ENCODE data around the gene CHID1. TPM values are rescaled to one million over a fixed set of nuclear protein-coding genes. Genes with fewer than 3 reads are reported as not detected.

The CHID1 gene
- total RNA-seq, 1 donor = 42.3 TPM

DNA sequence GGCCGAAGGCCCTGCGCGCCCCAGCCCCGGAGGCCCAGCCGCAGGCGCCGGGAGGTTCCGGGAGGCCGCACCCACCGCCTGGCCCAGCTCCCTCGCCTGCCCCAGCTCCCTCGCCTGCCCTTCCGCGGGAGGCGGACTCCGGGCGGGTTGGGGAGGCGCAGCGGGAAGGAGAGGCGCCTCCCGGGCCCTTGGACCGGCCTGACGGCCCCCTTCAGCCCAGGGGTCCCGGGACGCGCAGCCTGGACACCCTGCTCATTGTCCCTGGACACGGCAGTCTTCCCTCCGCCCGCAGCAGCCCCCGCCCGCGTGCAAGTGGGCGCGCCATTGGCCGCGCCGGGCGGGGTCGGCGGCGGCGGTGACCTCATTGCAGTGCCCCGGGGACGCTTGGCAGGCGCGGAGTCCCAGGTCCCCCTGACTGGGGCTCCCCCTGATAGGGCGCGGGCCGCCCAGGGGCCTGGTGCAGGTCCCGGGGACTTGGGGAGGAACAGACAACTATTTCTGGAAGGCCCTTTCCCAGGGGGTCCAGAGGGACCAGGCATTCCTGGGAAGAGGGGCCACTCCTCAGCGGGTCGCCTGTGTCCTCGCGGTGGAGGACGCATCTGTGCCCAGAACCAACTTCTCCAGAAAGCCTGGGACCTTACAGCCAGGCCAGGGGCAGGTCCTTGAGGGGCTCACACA, 77.4 kb downstream of the CHID1 start:
- no peak for DNase-seq (ENCODE audit: low read depth)
- H3K4me3 ChIP-seq (ENCODE audit: low read depth, low read length) = peak overlapping the region; percentile 72
- TF ChIP-seq, protein P1, sequence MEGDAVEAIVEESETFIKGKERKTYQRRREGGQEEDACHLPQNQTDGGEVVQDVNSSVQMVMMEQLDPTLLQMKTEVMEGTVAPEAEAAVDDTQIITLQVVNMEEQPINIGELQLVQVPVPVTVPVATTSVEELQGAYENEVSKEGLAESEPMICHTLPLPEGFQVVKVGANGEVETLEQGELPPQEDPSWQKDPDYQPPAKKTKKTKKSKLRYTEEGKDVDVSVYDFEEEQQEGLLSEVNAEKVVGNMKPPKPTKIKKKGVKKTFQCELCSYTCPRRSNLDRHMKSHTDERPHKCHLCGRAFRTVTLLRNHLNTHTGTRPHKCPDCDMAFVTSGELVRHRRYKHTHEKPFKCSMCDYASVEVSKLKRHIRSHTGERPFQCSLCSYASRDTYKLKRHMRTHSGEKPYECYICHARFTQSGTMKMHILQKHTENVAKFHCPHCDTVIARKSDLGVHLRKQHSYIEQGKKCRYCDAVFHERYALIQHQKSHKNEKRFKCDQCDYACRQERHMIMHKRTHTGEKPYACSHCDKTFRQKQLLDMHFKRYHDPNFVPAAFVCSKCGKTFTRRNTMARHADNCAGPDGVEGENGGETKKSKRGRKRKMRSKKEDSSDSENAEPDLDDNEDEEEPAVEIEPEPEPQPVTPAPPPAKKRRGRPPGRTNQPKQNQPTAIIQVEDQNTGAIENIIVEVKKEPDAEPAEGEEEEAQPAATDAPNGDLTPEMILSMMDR (IDR thresholded peaks at IDR 0.05; ENCODE audit: insufficient read depth, low read depth, low read length) = no peak

DNA sequence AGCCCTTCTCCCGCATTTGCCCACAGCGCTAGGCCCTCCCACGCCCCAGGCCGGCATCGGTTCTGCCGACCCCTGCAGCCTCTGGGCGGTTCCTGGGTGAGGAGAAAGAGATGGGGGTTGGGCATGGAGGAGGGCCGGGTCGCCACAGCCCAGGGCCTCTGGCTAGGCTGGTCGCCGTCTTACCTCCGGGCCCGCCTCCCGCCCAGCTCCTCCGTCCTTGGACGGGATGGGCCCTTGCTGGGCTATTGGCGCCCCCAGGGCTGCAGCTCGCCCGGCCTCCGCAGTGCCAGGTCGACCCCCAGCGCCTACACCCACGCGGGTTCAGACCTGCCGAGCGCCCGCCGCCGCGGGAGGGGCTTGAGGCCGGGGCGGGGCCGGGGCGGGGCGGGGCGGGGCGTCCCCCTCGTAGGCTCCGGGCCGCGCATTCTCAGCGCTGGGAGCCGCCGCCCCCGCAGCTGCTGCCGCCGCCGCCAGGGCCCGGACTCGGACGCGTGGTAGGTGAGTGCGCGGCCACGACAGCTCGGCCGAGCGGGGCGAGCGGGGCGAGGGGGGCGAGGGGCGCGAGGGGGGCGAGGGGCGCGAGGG, 78.0 kb downstream of the CHID1 start, which contains the start of gene CD151:
CD151 (plus strand) TSS at position 424 of the 585 bp plus-strand sequence. CDS start 3,118 bp downstream, outside the sequence.
- peak within 1 kb of the TSS; percentile 72 for H3K4me3 ChIP-seq (ENCODE audit: low read depth, low read length)
- TF ChIP-seq, protein P1 (IDR thresholded peaks at IDR 0.05; ENCODE audit: insufficient read depth, low read depth, low read length) = no peak
- DNase-seq (ENCODE audit: low read depth) = peak; percentile 53

DNA sequence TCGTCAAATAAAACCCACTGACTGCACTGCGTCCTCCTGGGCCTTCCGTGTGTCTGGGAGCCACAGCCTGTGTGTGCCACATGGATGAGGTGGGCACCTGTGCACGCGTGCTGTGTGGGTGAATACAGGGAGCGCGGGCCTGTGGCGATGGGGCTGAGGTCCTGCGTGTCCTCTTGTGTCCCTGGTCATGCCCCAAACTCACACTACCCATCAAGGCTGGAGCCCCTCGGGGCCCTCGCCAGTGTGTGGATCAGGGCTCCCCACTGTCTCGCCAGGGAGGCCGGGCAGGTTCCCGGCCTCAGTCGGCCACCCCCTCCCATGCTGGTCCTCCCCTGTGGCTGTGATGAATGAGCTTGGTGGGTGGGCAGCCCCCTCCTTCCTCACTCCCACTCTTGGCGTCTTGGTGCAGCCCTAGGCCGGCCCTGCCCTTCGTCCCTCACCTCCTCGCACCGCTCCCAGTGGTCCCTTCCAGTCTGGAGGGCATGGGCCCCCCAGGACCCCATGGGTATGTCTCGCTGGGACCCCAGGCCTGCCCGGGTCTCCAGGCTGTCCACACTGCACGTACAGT, 78.6 kb downstream of the CHID1 start:
- DNase-seq (ENCODE audit: low read depth) = no peak
- TF ChIP-seq, protein P1 (IDR thresholded peaks at IDR 0.05; ENCODE audit: insufficient read depth, low read depth, low read length) = no peak
- H3K4me3 ChIP-seq (ENCODE audit: low read depth, low read length) = peak overlapping the region; percentile 57

DNA sequence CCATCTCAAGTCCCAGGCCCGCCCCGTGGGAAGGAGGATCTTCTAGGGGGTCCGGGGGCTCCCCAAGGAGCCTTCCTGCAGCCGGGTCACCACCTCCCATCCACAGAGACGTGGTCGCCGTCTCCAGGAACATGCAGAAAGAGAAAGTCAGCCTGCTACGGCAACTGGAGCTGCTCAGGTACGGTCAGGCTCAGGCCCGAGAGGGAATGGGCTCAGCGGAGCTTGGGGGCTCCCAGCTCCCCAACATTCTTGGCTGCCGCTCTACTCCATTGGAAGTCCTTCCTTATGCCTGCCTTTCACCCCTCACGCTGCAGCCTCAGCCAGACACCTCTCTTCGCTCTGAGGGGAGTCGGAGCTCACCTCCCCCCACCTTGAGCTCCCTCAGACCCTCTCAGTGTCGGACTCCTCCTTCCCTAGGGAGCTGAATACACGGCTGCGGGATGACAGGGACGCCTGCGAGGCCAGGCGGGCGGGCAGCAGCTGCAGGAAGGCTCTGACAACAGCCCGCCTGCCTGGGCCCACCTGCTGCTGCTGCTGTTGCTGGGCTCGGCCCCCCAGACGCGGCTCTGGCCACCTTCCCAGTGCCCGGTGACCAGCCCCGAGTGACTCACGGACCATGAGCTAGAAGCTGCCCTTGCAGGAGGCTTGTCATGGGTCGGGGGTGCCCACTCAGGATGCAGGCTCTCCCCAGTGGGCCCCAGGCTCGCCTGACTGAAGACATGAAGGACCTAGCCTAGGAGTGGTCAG, 79.3 kb downstream of the CHID1 start:
- TF ChIP-seq, protein P1 (IDR thresholded peaks at IDR 0.05; ENCODE audit: insufficient read depth, low read depth, low read length) = no peak
- H3K4me3 ChIP-seq (ENCODE audit: low read depth, low read length) = no peak overlapping the region
- no peak for DNase-seq (ENCODE audit: low read depth)

DNA sequence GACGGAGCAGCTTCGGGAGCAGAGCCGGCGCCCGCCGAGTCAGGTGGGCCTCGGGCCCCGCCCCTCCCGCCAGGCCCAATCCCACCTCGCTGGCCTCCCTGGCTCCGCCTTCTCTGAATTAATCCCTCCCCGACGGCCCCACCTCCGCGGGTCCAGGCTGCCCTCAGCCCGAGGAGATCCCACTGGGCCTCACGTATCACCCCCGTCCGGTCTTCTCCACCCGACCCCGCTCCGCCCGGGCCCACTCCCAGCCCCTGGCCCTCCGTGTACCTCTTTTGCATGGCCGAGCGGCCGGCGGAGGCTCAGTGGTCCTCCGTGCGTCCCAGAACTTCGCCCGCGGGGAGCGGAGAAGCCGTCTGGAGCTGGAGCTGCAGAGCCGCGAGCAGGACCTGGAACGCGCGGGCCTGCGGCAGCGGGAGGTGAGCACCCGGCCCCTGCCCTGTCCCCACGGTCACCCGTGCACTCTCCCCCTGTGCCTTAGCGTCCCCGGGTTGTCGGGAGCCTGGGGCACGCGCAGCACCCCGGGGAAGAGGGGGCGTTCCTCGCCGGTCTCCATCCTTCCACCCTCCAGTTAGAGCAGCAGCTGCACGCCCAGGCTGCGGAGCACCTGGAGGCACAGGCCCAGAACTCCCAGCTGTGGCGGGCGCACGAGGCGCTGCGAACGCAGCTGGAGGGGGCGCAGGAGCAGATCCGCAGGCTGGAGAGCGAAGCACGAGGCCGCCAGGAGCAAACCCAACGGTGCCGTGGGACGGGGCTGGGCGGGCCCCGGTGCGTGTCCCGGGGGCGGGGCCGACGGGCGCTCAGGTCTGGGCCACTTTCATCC, 80.1 kb downstream of the CHID1 start:
- peak; percentile 63 for DNase-seq (ENCODE audit: low read depth)
- H3K4me3 ChIP-seq (ENCODE audit: low read depth, low read length) = peak overlapping the region; percentile 46
- TF ChIP-seq, protein P1 (IDR thresholded peaks at IDR 0.05; ENCODE audit: insufficient read depth, low read depth, low read length) = no peak

DNA sequence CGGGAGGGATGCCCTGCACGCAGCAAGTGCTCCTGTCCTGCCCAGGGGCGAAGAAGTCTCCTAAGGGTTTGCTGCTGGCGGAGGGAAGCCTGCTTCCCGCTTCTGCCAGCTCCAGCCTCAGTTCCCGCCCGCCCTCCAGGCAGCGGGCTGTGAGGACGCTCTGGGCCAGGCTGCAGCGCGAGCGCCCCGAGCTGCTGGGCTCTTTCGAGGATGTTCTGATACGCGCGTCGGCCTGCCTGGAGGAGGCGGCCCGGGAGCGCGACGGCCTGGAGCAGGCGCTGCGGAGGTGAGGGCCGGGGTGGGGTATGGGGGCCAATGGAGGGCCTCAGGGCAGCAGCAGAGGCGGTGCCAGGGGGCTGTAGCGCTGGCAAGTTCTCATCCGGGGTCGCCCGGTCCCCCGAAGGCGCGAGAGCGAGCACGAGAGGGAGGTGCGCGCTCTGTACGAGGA, 80.7 kb downstream of the CHID1 start:
- H3K4me3 ChIP-seq (ENCODE audit: low read depth, low read length) = peak overlapping the region; percentile 46
- TF ChIP-seq, protein P1 (IDR thresholded peaks at IDR 0.05; ENCODE audit: insufficient read depth, low read depth, low read length) = no peak
- no peak for DNase-seq (ENCODE audit: low read depth)

All from fibroblast of villous mesenchyme (primary cell).